Fibroblast of the conjunctiva (primary cell): ENCODE results near the gene TBC1D21.
A peak's percentile ranks its signal among the peaks of the same experiment; 100 is the strongest.
"Not testable (repeated sequence)": the region's sequence is repeated elsewhere in the genome, so short reads cannot be mapped to it uniquely, and the experiment has no call there.

ENCODE experiments used
- DNase-seq: peaks from one replicate; pipeline ENCODE4 v3.0.0-alpha.2; 2010; ENCODE audit warnings: low read depth

Gene TBC1D21

GRCh38 chr15:73930371-73930770 lies 57.0 kb downstream of the TBC1D21 start:
- peak; percentile 82 for DNase-seq

DNA sequence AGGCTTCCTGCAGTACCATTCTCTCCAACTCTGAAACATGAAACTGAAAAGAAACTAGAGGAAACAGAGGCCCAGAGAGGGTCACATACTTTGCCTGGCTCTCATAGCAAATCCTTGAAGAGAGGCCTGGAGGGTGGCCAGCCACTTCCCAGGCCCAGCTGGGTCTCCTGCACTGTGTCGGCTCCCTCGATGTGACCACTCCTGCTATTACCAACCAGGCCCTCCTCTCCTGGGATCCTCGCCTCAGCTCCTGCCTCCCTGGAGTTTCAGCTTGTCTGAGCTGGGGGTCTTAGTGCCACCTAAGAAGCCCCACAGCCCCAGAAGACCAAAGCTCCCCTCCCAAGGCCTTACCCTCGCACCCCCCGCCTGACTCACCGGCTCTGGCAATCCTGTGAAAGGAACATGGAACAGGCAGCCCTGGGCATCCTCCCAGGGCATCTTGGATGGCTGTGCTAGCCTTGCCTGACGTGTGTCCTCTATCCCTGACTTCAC lies 57.5 kb downstream of the TBC1D21 start:
- DNase-seq: peak; percentile 71

GRCh38 chr15:73931441-73931840 lies 58.1 kb downstream of the TBC1D21 start:
- DNase-seq: no peak

- no peak for DNase-seq
Measured at GRCh38 chr15:73932381-73933191, 59.2 kb downstream of the TBC1D21 start.

DNA sequence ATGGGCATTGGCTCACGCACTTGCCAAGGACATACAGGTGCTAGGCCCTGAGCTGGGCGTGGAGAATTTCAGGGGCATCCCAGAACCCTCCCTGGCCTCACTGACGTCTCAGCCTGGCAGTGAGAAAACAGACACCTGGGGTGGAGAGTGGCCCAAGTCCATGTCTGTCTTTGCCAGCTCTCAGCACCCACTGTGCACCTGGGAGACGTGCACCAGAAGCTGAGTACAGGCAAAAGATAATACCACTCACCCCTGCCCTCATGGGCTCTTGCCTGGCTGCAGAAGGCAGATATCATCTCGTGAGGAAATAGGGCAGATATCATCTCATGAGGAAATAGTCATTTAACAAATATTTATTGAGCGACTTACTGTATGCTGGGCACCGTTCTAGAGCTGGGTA lies 60.9 kb downstream of the TBC1D21 start:
- DNase-seq: no peak

GRCh38 chr15:73935547-73935946 lies 62.2 kb downstream of the TBC1D21 start:
- DNase-seq: no peak

GRCh38 chr15:73936181-73936580 lies 62.8 kb downstream of the TBC1D21 start:
- DNase-seq: no peak

GRCh38 chr15:73936588-73937290 lies 63.4 kb downstream of the TBC1D21 start:
- DNase-seq: no peak

- DNase-seq: no peak
Measured at GRCh38 chr15:73937296-73937695, 63.9 kb downstream of the TBC1D21 start.

- no peak for DNase-seq
Measured at GRCh38 chr15:73937726-73938125, 64.4 kb downstream of the TBC1D21 start.

- not testable (repeated sequence) for DNase-seq
Measured at GRCh38 chr15:73938516-73938915, 65.2 kb downstream of the TBC1D21 start.
